Epithelial cell of proximal tubule (primary cell): ENCODE data around the gene CHST10. TPM values are rescaled to one million over a fixed set of nuclear protein-coding genes. Genes with fewer than 3 reads are reported as not detected.

Source experiments
- DNase-seq: peaks from one replicate; pipeline ENCODE4 v3.0.0-alpha.2; 2011; ENCODE audit warnings: low read depth
- H3K4me3 ChIP-seq: 2 replicates; pipeline ENCODE4 v1.5.1; 2011; ENCODE audit warnings: low read depth, mild to moderate bottlenecking, low read length
- CTCF ChIP-seq: conservative IDR thresholded peaks from 2 replicates; pipeline ENCODE4 v1.5.1; 2012; ENCODE audit warnings: low read depth, mild to moderate bottlenecking, low read length
- total RNA-seq: library from RNA; depleted of rRNA; stranded (reverse); fragments of >200 nt; gene quantifications from 2 replicates; pipeline ENCODE4 v1.2.3, GENCODE V29; 2015

CHST10 gene
- total RNA-seq, 1 donor from 2014 or later = 8.8 TPM

GRCh38 chr2:100417711-100418124 is 250 bp upstream of the CHST10 start:
- no peak for TF ChIP-seq CTCF
- peak overlapping the region; percentile 69 for H3K4me3 ChIP-seq
- no peak for DNase-seq

- no peak for DNase-seq
- H3K4me3 ChIP-seq = peak overlapping the region; percentile 69
- TF ChIP-seq CTCF = no peak
These were observed 1.0 kb downstream of the CHST10 start for GRCh38 chr2:100416397-100416934.

- H3K4me3 ChIP-seq = no peak overlapping the region
- DNase-seq = no peak
- TF ChIP-seq CTCF = no peak
These were observed 3.9 kb downstream of the CHST10 start for GRCh38 chr2:100413571-100413970.

- TF ChIP-seq CTCF = no peak
- H3K4me3 ChIP-seq = no peak overlapping the region
- DNase-seq = no peak
These were observed 4.6 kb downstream of the CHST10 start for GRCh38 chr2:100412881-100413321.

GRCh38 chr2:100412466-100412865 is 5.0 kb downstream of the CHST10 start:
- no peak for TF ChIP-seq CTCF
- no peak overlapping the region for H3K4me3 ChIP-seq
- no peak for DNase-seq

GRCh38 chr2:100411841-100412292 is 5.6 kb downstream of the CHST10 start:
- H3K4me3 ChIP-seq = no peak overlapping the region
- no peak for TF ChIP-seq CTCF
- no peak for DNase-seq

GRCh38 chr2:100409975-100410647 is 7.4 kb downstream of the CHST10 start:
- TF ChIP-seq CTCF = no peak
- no peak for DNase-seq
- no peak overlapping the region for H3K4me3 ChIP-seq
